Uterus (tissue), 2 donors: ENCODE results near the gene MACC1.

Source experiments
- CTCF ChIP-seq, 4 experiments: fragments of 200-600 bp in 2 of 4; fragments of 450-650 bp in 2 of 4; sonication (generic) in 2 of 4; IDR thresholded peaks; one replicate each; pipeline ENCODE4 v1.5.1; 2016 to 2019; ENCODE audit warnings: antibody characterized with exemption in 4 of 4, mild to moderate bottlenecking in 2 of 4, moderate library complexity in 1 of 4
- POLR2A ChIP-seq, 2 donors: fragments of 450-650 bp; IDR thresholded peaks; one replicate each; pipeline ENCODE4 v1.6.1; 2016; ENCODE audit warnings: antibody characterized with exemption in 2 of 2, mild to moderate bottlenecking in 1 of 2, moderate library complexity in 1 of 2

GRCh38 chr7:20165146-20165510 lies 52.1 kb downstream of the MACC1 start:
- TF ChIP-seq CTCF (IDR thresholded peaks at IDR 0.05) (no peak), POLR2A (IDR thresholded peaks at IDR 0.05) (no peak)
